GM23248 (cell line): ENCODE data around the gene DENND11.

Experiments used
- EZH2 ChIP-seq: fragments of 200-600 bp; sonication (generic); IDR thresholded peaks from 2 replicates; pipeline ENCODE4 v1.6.1; 2018; ENCODE audit warnings: antibody characterized with exemption, mild to moderate bottlenecking; ENCODE audit not compliant: insufficient read depth, poor library complexity, severe bottlenecking
- EZH2phosphoT487 ChIP-seq: fragments of 200-600 bp; sonication (generic); IDR thresholded peaks from 2 replicates; pipeline ENCODE4 v1.6.1; 2018; ENCODE audit warnings: antibody characterized with exemption, moderate library complexity, mild to moderate bottlenecking, low read depth; ENCODE audit not compliant: insufficient read depth

DNA sequence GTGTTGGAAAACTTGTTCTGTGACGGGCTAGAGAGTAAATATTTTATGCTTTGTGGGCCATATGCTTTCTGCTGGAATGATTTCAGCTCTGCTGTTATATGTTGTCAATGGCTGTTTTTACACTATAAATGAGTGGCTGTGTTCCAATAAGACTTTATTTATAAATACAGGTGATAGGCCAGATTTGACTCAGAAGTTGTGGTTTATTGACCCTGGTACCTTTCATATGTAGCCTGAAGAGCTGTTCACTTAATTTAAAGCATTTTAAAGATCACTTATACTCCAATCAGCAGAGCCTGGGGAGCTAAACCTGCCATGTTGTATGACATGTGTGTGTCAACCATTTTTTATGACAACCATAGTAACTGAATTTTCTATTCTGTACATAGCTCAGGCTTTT, 27.1 kb upstream of the DENND11 start:
- no peak for TF ChIP-seq EZH2phosphoT487
- no peak for TF ChIP-seq EZH2
